Upper lobe of right lung (tissue), 1 donor: ENCODE measurements around the gene NOSTRIN. TPM values are rescaled to one million over a fixed set of nuclear protein-coding genes. Genes with fewer than 3 reads are reported as not detected.

Experiments
- ATAC-seq: fragments of 200-7000 bp; cut with Tn5 transposase; one replicate; pipeline ENCODE4 v1.9.1; 2020; ENCODE audit warnings: mild to moderate bottlenecking, moderate library complexity
- DNase-seq: peaks from one replicate; pipeline ENCODE4 v3.0.0-alpha.2; 2020
- H3K27ac ChIP-seq: fragments of 200-600 bp; one replicate; pipeline ENCODE4 v1.8.0; 2022
- H3K27me3 ChIP-seq: fragments of 200-600 bp; one replicate; pipeline ENCODE4 v1.8.0; 2022; ENCODE audit warnings: mild to moderate bottlenecking
- H3K36me3 ChIP-seq: fragments of 200-600 bp; one replicate; pipeline ENCODE4 v1.8.0; 2022
- H3K4me1 ChIP-seq: fragments of 200-600 bp; one replicate; pipeline ENCODE4 v1.8.0; 2022
- H3K4me3 ChIP-seq: fragments of 200-600 bp; one replicate; pipeline ENCODE4 v1.8.0; 2022; ENCODE audit warnings: mild to moderate bottlenecking
- H3K9me3 ChIP-seq: fragments of 200-600 bp; one replicate; pipeline ENCODE4 v1.8.0; 2022
- CTCF ChIP-seq: fragments of 200-600 bp; IDR thresholded peaks from one replicate; pipeline ENCODE4 v1.8.0; 2022; ENCODE audit warnings: antibody characterized with exemption
- intact Hi-C: fragments of 100-400 bp; cut with DNase I; formaldehyde crosslinking; loops from one replicate; pipeline ENCODE4 v1.11.0; 2022
- total RNA-seq: library from RNA; stranded (reverse); fragmentation: NEBNext Ultra II Directional; extraction: Animal tissue kit (Norgen Biotek cat#: 25700); gene quantifications from one replicate; pipeline ENCODE4 v1.2.1, GENCODE V29; 2021
- donor health status: DM: no; HTN: yes; CAD: no; lungs with severe emphysema.

The NOSTRIN gene
- total RNA-seq, 1 donor from 2014 or later, result 70.0 TPM

- TF ChIP-seq CTCF, result no peak
- Histone ChIP-seq H3K4me1 (no peaks in the 10 kb centered on the region), H3K27me3 (no peaks in the 10 kb centered on the region), H3K9me3 (no peaks in the 10 kb centered on the region), H3K27ac (no peak overlapping the region), H3K4me3 (no peak overlapping the region), H3K36me3 (no peaks in the 10 kb centered on the region)
- ATAC-seq (no peak), DNase-seq (no peak)
- intact Hi-C loops, result no loop called here
These were observed 4.2 kb upstream of the NOSTRIN start for GRCh38 chr2:168798076-168798887.

- no peak for TF ChIP-seq CTCF
- Histone ChIP-seq H3K4me3 (no peak overlapping the region), H3K27ac (no peak overlapping the region), H3K4me1 (no peaks in the 10 kb centered on the region), H3K27me3 (no peaks in the 10 kb centered on the region), H3K9me3 (no peaks in the 10 kb centered on the region), H3K36me3 (no peaks in the 10 kb centered on the region)
- DNase-seq, result no peak
- intact Hi-C loops, result no loop called here
- ATAC-seq, result no peak
These were observed 3.5 kb upstream of the NOSTRIN start for GRCh38 chr2:168798888-168799410.

GRCh38 chr2:168801471-168801870, 966 bp upstream of the NOSTRIN start:
- Histone ChIP-seq H3K27ac (peak overlapping the region; percentile 81), H3K4me1 (no peaks in the 10 kb centered on the region), H3K9me3 (no peaks in the 10 kb centered on the region), H3K36me3 (no peaks in the 10 kb centered on the region), H3K4me3 (no peak overlapping the region), H3K27me3 (no peaks in the 10 kb centered on the region)
- DNase-seq, result no peak
- ATAC-seq, result no peak
- intact Hi-C loops, result no loop called here
- TF ChIP-seq CTCF, result no peak

GRCh38 chr2:168802859-168803725, 655 bp downstream of the NOSTRIN start:
- no peaks in the 10 kb centered on the region for H3K4me1 ChIP-seq
- peak overlapping the region; percentile 45 for H3K4me3 ChIP-seq
- peak; percentile 42 for ATAC-seq
- no peak for TF ChIP-seq CTCF
- no peaks in the 10 kb centered on the region for H3K9me3 ChIP-seq
- intact Hi-C loops, result no loop called here
- H3K36me3 ChIP-seq, result no peaks in the 10 kb centered on the region
- no peak for DNase-seq
- H3K27me3 ChIP-seq, result no peaks in the 10 kb centered on the region
- peak overlapping the region; percentile 81 for H3K27ac ChIP-seq

- H3K36me3 ChIP-seq, result no peaks in the 10 kb centered on the region
- H3K4me3 ChIP-seq, result peak overlapping the region; percentile 45
- peak overlapping the region; percentile 81 for H3K27ac ChIP-seq
- H3K9me3 ChIP-seq, result no peaks in the 10 kb centered on the region
- H3K27me3 ChIP-seq, result no peaks in the 10 kb centered on the region
- no peak for TF ChIP-seq CTCF
- H3K4me1 ChIP-seq, result no peaks in the 10 kb centered on the region
- ATAC-seq (peak; percentile 53), DNase-seq (no peak)
- intact Hi-C loops, result no loop called here
These were observed 1.8 kb downstream of the NOSTRIN start for GRCh38 chr2:168804214-168804613.
